Testis (tissue), 2 donors: ENCODE measurements around the gene CPNE9.

Experiments used
- POLR2A ChIP-seq: fragments of 450-650 bp; IDR thresholded peaks from one replicate; pipeline ENCODE4 v1.6.1; 2017; ENCODE audit warnings: antibody characterized with exemption, mild to moderate bottlenecking, moderate library complexity
- TF ChIP-seq, protein P1 (sequence below), 3 experiments: fragments of 450-650 bp in 2 of 3; fragments of 200-600 bp in 1 of 3; sonication (generic) in 1 of 3; IDR thresholded peaks; one replicate each; pipeline ENCODE4 v1.5.1; 2016 to 2019; ENCODE audit warnings: antibody characterized with exemption in 3 of 3, mild to moderate bottlenecking in 2 of 3, moderate library complexity in 1 of 3

GRCh38 chr3:9710174-9710739 lies 6.6 kb downstream of the CPNE9 start:
- TF ChIP-seq, protein P1, sequence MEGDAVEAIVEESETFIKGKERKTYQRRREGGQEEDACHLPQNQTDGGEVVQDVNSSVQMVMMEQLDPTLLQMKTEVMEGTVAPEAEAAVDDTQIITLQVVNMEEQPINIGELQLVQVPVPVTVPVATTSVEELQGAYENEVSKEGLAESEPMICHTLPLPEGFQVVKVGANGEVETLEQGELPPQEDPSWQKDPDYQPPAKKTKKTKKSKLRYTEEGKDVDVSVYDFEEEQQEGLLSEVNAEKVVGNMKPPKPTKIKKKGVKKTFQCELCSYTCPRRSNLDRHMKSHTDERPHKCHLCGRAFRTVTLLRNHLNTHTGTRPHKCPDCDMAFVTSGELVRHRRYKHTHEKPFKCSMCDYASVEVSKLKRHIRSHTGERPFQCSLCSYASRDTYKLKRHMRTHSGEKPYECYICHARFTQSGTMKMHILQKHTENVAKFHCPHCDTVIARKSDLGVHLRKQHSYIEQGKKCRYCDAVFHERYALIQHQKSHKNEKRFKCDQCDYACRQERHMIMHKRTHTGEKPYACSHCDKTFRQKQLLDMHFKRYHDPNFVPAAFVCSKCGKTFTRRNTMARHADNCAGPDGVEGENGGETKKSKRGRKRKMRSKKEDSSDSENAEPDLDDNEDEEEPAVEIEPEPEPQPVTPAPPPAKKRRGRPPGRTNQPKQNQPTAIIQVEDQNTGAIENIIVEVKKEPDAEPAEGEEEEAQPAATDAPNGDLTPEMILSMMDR (IDR thresholded peaks at IDR 0.05): no peak
- TF ChIP-seq POLR2A: no peak
